Measurements from ENCODE around the gene PRAC1. TPM values are rescaled to one million over a fixed set of nuclear protein-coding genes. Genes with fewer than 3 reads are reported as not detected.

The PRAC1 gene
- total RNA-seq, 1 donor from 2014 or later: not detected

Small RNAs within 50 kb of the gene (microRNA-seq; reads per million reads assigned to microRNA genes)
- not detected for gene MIR3185

Other genes starting within 250 kb of the PRAC1 start
- gene HOXB1, start 191.5 kb downstream of the PRAC1 start, total RNA-seq: not detected
- gene HOXB2, start 177.4 kb downstream of the PRAC1 start, total RNA-seq: 4.9 TPM
- 1.6 TPM for gene HOXB4, start 144.2 kb downstream of the PRAC1 start, total RNA-seq
- 4.2 TPM for gene HOXB3, start 132.3 kb downstream of the PRAC1 start, total RNA-seq
- not detected for gene HOXB5, start 128.7 kb downstream of the PRAC1 start, total RNA-seq
- gene HOXB6, start 117.5 kb downstream of the PRAC1 start, total RNA-seq: 0.92 TPM
- 0.22 TPM for gene HOXB7, start 111.5 kb downstream of the PRAC1 start, total RNA-seq
- not detected for gene HOXB8, start 107.2 kb downstream of the PRAC1 start, total RNA-seq
- not detected for gene HOXB9, start 96.2 kb downstream of the PRAC1 start, total RNA-seq
- not detected for gene PRAC2, start 667 bp upstream of the PRAC1 start, total RNA-seq
- 0.05 TPM for gene HOXB13, start 6.2 kb upstream of the PRAC1 start, total RNA-seq
- gene TTLL6, start 94.7 kb upstream of the PRAC1 start, total RNA-seq: not detected
- 163 TPM for gene CALCOCO2, start 108.5 kb upstream of the PRAC1 start, total RNA-seq
- 283 TPM for gene ATP5MC1, start 170.3 kb upstream of the PRAC1 start, total RNA-seq
- 46.1 TPM for gene UBE2Z, start 185.9 kb upstream of the PRAC1 start, total RNA-seq
- gene SNF8, start 222.3 kb upstream of the PRAC1 start, total RNA-seq: 76.1 TPM
- not detected for gene GIP, start 246.1 kb upstream of the PRAC1 start, total RNA-seq

Measured in cardiac septum (tissue), 1 donor.